OCI-LY3 (cell line): ENCODE results near the gene FBXO3.

Experiments
- H2AFZ ChIP-seq: fragments of 200-600, 300-600 bp; shearing (Covaris generic); 2 replicates; pipeline ENCODE4 v1.6.0; 2014; ENCODE audit warnings: antibody characterized with exemption, low read depth, low read length
- H3K27ac ChIP-seq: fragments of 200-600, 300-600 bp; sonication (generic); 2 replicates; pipeline ENCODE4 v1.5.1; 2014; ENCODE audit warnings: mild to moderate bottlenecking, low read length, moderate library complexity, mixed read lengths
- H3K27me3 ChIP-seq: fragments of 200-600, 300-600 bp; sonication (generic); 2 replicates; pipeline ENCODE4 v1.6.1; 2014; ENCODE audit warnings: low read depth, low read length, mixed read lengths
- H3K36me3 ChIP-seq: fragments of 200-600, 300-600 bp; sonication (generic); replicated peaks from 2 replicates; pipeline ENCODE3; 2014; ENCODE audit warnings: low read depth, low read length, mixed read lengths
- H3K4me1 ChIP-seq: fragments of 300-600, 200-600 bp; sonication (generic); 2 replicates; pipeline ENCODE4 v1.6.1; 2014; ENCODE audit warnings: low read length, mixed read lengths
- H3K4me2 ChIP-seq: fragments of 200-600, 300-600 bp; sonication (generic); 2 replicates; pipeline ENCODE4 v1.6.1; 2014; ENCODE audit warnings: low read length, mixed read lengths
- H3K4me3 ChIP-seq: fragments of 300-600, 200-600 bp; sonication (generic); 2 replicates; pipeline ENCODE4 v1.5.1; 2014; ENCODE audit warnings: antibody characterized with exemption, mild to moderate bottlenecking, low read length, moderate library complexity
- H3K79me2 ChIP-seq: fragments of 300-600, 200-600 bp; shearing (Covaris generic); 2 replicates; pipeline ENCODE4 v1.6.1; 2014; ENCODE audit warnings: mild to moderate bottlenecking, low read length, mixed read lengths
- H3K9ac ChIP-seq: fragments of 300-600, 200-600 bp; shearing (Covaris generic); 2 replicates; pipeline ENCODE4 v1.6.0; 2014; ENCODE audit warnings: mild to moderate bottlenecking, low read length, moderate library complexity
- H3K9me3 ChIP-seq: fragments of 200-600, 300-600 bp; shearing (Covaris generic); 2 replicates; pipeline ENCODE4 v1.6.1; 2014; ENCODE audit warnings: low read length, mixed read lengths; ENCODE audit not compliant: insufficient read depth
- H4K20me1 ChIP-seq: fragments of 200-600, 300-600 bp; sonication (generic); 2 replicates; pipeline ENCODE4 v1.6.1; 2016; ENCODE audit warnings: low read length, mixed read lengths; ENCODE audit not compliant: insufficient read depth
- CTCF ChIP-seq: fragments of 200-600, 300-600 bp; sonication (generic); IDR thresholded peaks from 2 replicates; pipeline ENCODE4 v1.5.1; 2014; ENCODE audit warnings: antibody characterized with exemption, low read length, low read depth
- EZH2phosphoT487 ChIP-seq: fragments of 200-600 bp; shearing (Covaris generic); IDR thresholded peaks from 2 replicates; pipeline ENCODE4 v1.6.1; 2018; ENCODE audit warnings: antibody characterized with exemption, mixed run types, low read depth

FBXO3 gene

GRCh38 chr11:33706546-33706945 lies 67.8 kb downstream of the FBXO3 start:
- Histone ChIP-seq H3K9me3 (no peaks in the 10 kb centered on the region), H3K4me2 (no peak overlapping the region), H3K27ac (no peak overlapping the region), H3K79me2 (no peaks in the 10 kb centered on the region), H3K9ac (no peak overlapping the region), H2AFZ (no peak overlapping the region), H3K4me3 (no peak overlapping the region), H3K4me1 (no peaks in the 10 kb centered on the region), H3K27me3 (no peaks in the 10 kb centered on the region), H4K20me1 (no peaks in the 10 kb centered on the region), H3K36me3 (peaks cover 16% of the 10 kb centered on the region)
- TF ChIP-seq EZH2phosphoT487 (no peak), CTCF (no peak)

GRCh38 chr11:33704240-33705002 lies 69.9 kb downstream of the FBXO3 start:
- Histone ChIP-seq H3K36me3 (peaks cover 10% of the 10 kb centered on the region), H4K20me1 (no peaks in the 10 kb centered on the region), H3K27ac (no peak overlapping the region), H3K4me1 (peaks cover 5% of the 10 kb centered on the region), H2AFZ (no peak overlapping the region), H3K4me3 (no peak overlapping the region), H3K4me2 (no peak overlapping the region), H3K79me2 (no peaks in the 10 kb centered on the region), H3K9me3 (no peaks in the 10 kb centered on the region), H3K27me3 (no peaks in the 10 kb centered on the region), H3K9ac (no peak overlapping the region)
- no peak for TF ChIP-seq CTCF
- TF ChIP-seq EZH2phosphoT487, result no peak

- H3K4me1 ChIP-seq, result peaks cover 5% of the 10 kb centered on the region
- H3K79me2 ChIP-seq, result no peaks in the 10 kb centered on the region
- H4K20me1 ChIP-seq, result no peaks in the 10 kb centered on the region
- no peaks in the 10 kb centered on the region for H3K9me3 ChIP-seq
- H3K27me3 ChIP-seq, result peaks cover 4% of the 10 kb centered on the region; the same call in 1 of the 2 replicates
- H3K4me3 ChIP-seq, result no peak overlapping the region
- H3K9ac ChIP-seq, result no peak overlapping the region
- H3K27ac ChIP-seq, result no peak overlapping the region
- H3K36me3 ChIP-seq, result peaks cover 4% of the 10 kb centered on the region
- H2AFZ ChIP-seq, result no peak overlapping the region
- H3K4me2 ChIP-seq, result no peak overlapping the region
- TF ChIP-seq CTCF, result no peak
Observed at GRCh38 chr11:33703788-33704187, 70.5 kb downstream of the FBXO3 start.

GRCh38 chr11:33703234-33703633 lies 71.1 kb downstream of the FBXO3 start:
- Histone ChIP-seq H3K27ac (no peak overlapping the region), H3K4me2 (no peak overlapping the region), H3K9ac (no peak overlapping the region), H3K27me3 (peaks cover 6% of the 10 kb centered on the region; the same call in 1 of the 2 replicates), H3K4me1 (peaks cover 5% of the 10 kb centered on the region), H3K79me2 (no peaks in the 10 kb centered on the region), H3K9me3 (no peaks in the 10 kb centered on the region), H3K36me3 (no peaks in the 10 kb centered on the region), H3K4me3 (no peak overlapping the region), H4K20me1 (no peaks in the 10 kb centered on the region), H2AFZ (no peak overlapping the region)
- TF ChIP-seq CTCF, result no peak
- no peak for TF ChIP-seq EZH2phosphoT487
